CD14-positive monocyte (primary cell): Measurements from ENCODE around the gene SMAD9. TPM values are rescaled to one million over a fixed set of nuclear protein-coding genes. Genes with fewer than 3 reads are reported as not detected.

Source experiments
- DNase-seq, 3 donors: peaks; one replicate each; pipeline ENCODE4 v3.0.0-alpha.2; 2011 to 2022
- H2AFZ ChIP-seq: 2 replicates; pipeline ENCODE4 v1.6.0; 2012; ENCODE audit warnings: mild to moderate bottlenecking, low read depth, low read length, inconsistent platforms; ENCODE audit not compliant: insufficient read depth, poor library complexity, severe bottlenecking
- H3K27ac ChIP-seq, 2 donors: 1 replicate in 1 of 2; 2 replicates in 1 of 2; pipeline ENCODE4 v1.5.1; 2012 to 2013; ENCODE audit warnings: low read length in 2 of 2, control low read depth in 1 of 2, inconsistent platforms in 1 of 2, low read depth in 1 of 2, mild to moderate bottlenecking in 1 of 2
- H3K27me3 ChIP-seq, 2 donors: one replicate each; pipeline versions ENCODE4 v1.6.0 to v1.6.1; 2011 to 2013; ENCODE audit warnings: low read length in 2 of 2; ENCODE audit not compliant: control insufficient read depth in 2 of 2, insufficient read depth in 2 of 2
- H3K36me3 ChIP-seq, 2 donors: replicated peaks in 1 of 2; 1 replicate in 1 of 2; 2 replicates in 1 of 2; pipeline versions ENCODE4 v1.5.1 to v1.6.1; 2012 to 2013; ENCODE audit warnings: low read length in 2 of 2, control low read depth in 1 of 2, inconsistent platforms in 1 of 2, mild to moderate bottlenecking in 1 of 2; ENCODE audit not compliant: insufficient read depth in 2 of 2, control insufficient read depth in 1 of 2
- H3K4me1 ChIP-seq, 2 donors: 1 replicate in 1 of 2; 2 replicates in 1 of 2; pipeline versions ENCODE4 v1.5.1 to v1.6.1; 2012 to 2013; ENCODE audit warnings: low read length in 2 of 2, control low read depth in 1 of 2, inconsistent platforms in 1 of 2, mild to moderate bottlenecking in 1 of 2, moderate library complexity in 1 of 2; ENCODE audit not compliant: insufficient read depth in 2 of 2, control insufficient read depth in 1 of 2
- H3K4me2 ChIP-seq: replicated peaks from 2 replicates; pipeline ENCODE3; 2012; ENCODE audit warnings: low read length, moderate library complexity, mild to moderate bottlenecking; ENCODE audit not compliant: poor library complexity, severe bottlenecking; ENCODE audit errors: extremely low read depth
- H3K4me3 ChIP-seq, 3 experiments: fragments of 200-600 bp in 1 of 3; sonication (generic) in 1 of 3; replicated peaks in 1 of 3; 1 replicate in 2 of 3; 2 replicates in 1 of 3; pipeline ENCODE4 v1.5.1; 2011 to 2013; ENCODE audit warnings: low read length in 3 of 3, mild to moderate bottlenecking in 3 of 3, control low read depth in 2 of 3, low read depth in 2 of 3, inconsistent platforms in 1 of 3, moderate library complexity in 1 of 3
- H3K79me2 ChIP-seq: 2 replicates; pipeline ENCODE4 v1.6.0; 2012; ENCODE audit warnings: mild to moderate bottlenecking, control low read depth, inconsistent platforms, low read length, moderate library complexity; ENCODE audit not compliant: insufficient read depth
- H3K9ac ChIP-seq: 2 replicates; pipeline ENCODE4 v1.6.0; 2017; ENCODE audit warnings: low read length, mild to moderate bottlenecking; ENCODE audit not compliant: insufficient read depth, poor library complexity, severe bottlenecking
- H3K9me3 ChIP-seq, 2 donors: replicated peaks in 1 of 2; 1 replicate in 1 of 2; 2 replicates in 1 of 2; pipeline versions ENCODE4 v1.5.1 to v1.6.1; 2012 to 2013; ENCODE audit warnings: low read length in 2 of 2, control low read depth in 1 of 2; ENCODE audit not compliant: control insufficient read depth in 1 of 2, insufficient read depth in 1 of 2
- H4K20me1 ChIP-seq: 2 replicates; pipeline ENCODE4 v1.6.0; 2012; ENCODE audit warnings: mild to moderate bottlenecking, low read length, control low read depth, moderate library complexity; ENCODE audit not compliant: insufficient read depth
- H3K27ac Mint-ChIP-seq, 7 donors: one replicate each; pipeline ENCODE4 v1.8.0; 2020; ENCODE audit warnings: mild to moderate bottlenecking in 7 of 7, mixed read lengths in 7 of 7, moderate library complexity in 6 of 7, inconsistent platforms in 2 of 7
- H3K27me3 Mint-ChIP-seq, 3 donors: one replicate each; pipeline ENCODE4 v1.8.0; 2021 to 2022; ENCODE audit warnings: low read depth in 3 of 3, mild to moderate bottlenecking in 3 of 3, mixed read lengths in 3 of 3, moderate library complexity in 3 of 3, inconsistent platforms in 1 of 3
- H3K36me3 Mint-ChIP-seq, 2 donors: one replicate each; pipeline ENCODE4 v1.8.0; 2020; ENCODE audit warnings: mixed read lengths in 2 of 2, inconsistent platforms in 1 of 2, mild to moderate bottlenecking in 1 of 2
- H3K4me1 Mint-ChIP-seq: one replicate; pipeline ENCODE4 v1.8.0; 2020; ENCODE audit warnings: mild to moderate bottlenecking, mixed read lengths
- H3K4me3 Mint-ChIP-seq, 2 donors: one replicate each; pipeline ENCODE4 v1.8.0; 2020; ENCODE audit warnings: mild to moderate bottlenecking in 2 of 2, mixed read lengths in 2 of 2, moderate library complexity in 1 of 2
- H3K9me3 Mint-ChIP-seq, 7 donors: one replicate each; pipeline ENCODE4 v1.8.0; 2020 to 2022; ENCODE audit warnings: mixed read lengths in 7 of 7, mild to moderate bottlenecking in 6 of 7, moderate library complexity in 6 of 7, inconsistent platforms in 2 of 7
- CTCF ChIP-seq: fragments of 200-600 bp; IDR thresholded peaks from one replicate; pipeline ENCODE4 v1.8.0; 2022; ENCODE audit warnings: antibody characterized with exemption, mild to moderate bottlenecking
- WGBS: methylation state at CpG from one replicate; pipeline ENCODE4 v1.1.5; 2013; ENCODE audit warnings: missing lambda C conversion rate; ENCODE audit not compliant: insufficient coverage; 5-methylcytosine and 5-hydroxymethylcytosine counted together
- intact Hi-C, 2 donors: fragments of 100-400 bp; cut with micrococcal nuclease; formaldehyde crosslinking; loops; one replicate each; pipeline versions ENCODE4 v1.15.0 to v1.15.1; 2023
- polyA plus RNA-seq, 3 donors: library from polyadenylated mRNA; depleted of rRNA in 1 of 3; unstranded in 2 of 3; stranded (reverse) in 1 of 3; fragments of 300-500 nt in 2 of 3; fragments of >200 nt in 1 of 3; fragmentation: Illumina TruSeq in 2 of 3; gene quantifications; 1 replicate in 2 of 3; 2 replicates in 1 of 3; pipeline ENCODE4 v1.2.3, GENCODE V29; 2012 to 2021

Gene SMAD9
- polyA plus RNA-seq, 3 donors, result not detected

DNA sequence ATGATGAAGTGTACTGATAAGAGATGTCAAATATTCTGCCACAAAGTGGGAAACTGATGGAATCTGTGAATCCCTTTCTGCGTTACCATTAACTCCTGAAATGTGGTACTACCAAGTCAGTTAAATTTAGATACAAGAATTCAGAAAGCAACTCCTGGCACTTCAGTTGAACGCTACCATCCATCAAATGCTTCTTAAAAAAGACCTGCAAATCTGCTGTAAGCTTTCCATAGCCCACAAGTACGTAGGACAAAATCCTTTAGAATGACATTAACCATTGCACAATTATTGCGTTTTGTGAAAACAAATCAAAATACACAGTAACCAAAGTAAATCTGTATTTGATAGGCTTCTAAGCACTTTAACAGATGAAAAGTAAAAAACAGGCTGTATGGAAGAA, 5.4 kb downstream of the SMAD9 start:
- Mint-ChIP-seq H3K27me3 (peaks cover 34 to 44% (median 36%) of the 10 kb centered on the region in 3 donors), H3K4me3 (no peak overlapping the region), H3K4me1 (peaks cover 7% of the 10 kb centered on the region), H3K36me3 (no peaks in the 10 kb centered on the region), H3K9me3 (peaks cover 0 to 5% (median 0%) of the 10 kb centered on the region in 7 donors), H3K27ac (no peak overlapping the region)
- Histone ChIP-seq H3K27ac (no peak overlapping the region), H4K20me1 (no peaks in the 10 kb centered on the region), H3K4me1 (peaks cover 3 to 5% of the 10 kb centered on the region in 2 donors), H3K27me3 (peaks cover 33 to 37% of the 10 kb centered on the region in 2 donors), H3K4me2 (no peak overlapping the region), H3K36me3 (no peaks in the 10 kb centered on the region), H3K9ac (no peak overlapping the region), H3K79me2 (no peaks in the 10 kb centered on the region), H3K4me3 (no peak overlapping the region), H2AFZ (no peak overlapping the region), H3K9me3 (no peaks in the 10 kb centered on the region)
- 80% methylated on average over 1 of the region's 4 CpGs for WGBS
- no peak for TF ChIP-seq CTCF
- DNase-seq, result no peak
- intact Hi-C loops, result no loop called here

DNA sequence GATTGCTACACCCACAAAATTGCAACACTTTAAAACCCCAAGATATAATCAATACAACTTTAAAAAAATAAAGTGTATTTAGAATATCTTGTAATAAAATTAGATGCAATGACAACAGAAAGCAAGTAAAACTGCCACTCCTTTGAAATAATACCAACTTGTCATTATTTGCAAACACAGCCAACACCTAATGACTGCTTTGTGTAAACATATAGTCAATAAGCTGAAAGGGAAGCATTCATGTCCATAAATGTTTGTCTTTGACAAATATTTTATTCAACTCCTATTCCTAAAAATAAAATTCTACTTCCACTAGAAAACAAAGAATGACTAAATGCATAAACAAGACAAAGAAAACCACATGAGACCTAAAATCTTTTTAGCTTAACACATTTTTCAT, 6.6 kb downstream of the SMAD9 start:
- TF ChIP-seq CTCF, result no peak
- peaks cover 1% of the 10 kb centered on the region for H3K4me1 Mint-ChIP-seq
- Histone ChIP-seq H3K4me2 (no peak overlapping the region), H3K27me3 (peaks cover 23 to 28% of the 10 kb centered on the region in 2 donors), H3K4me3 (no peak overlapping the region), H3K27ac (no peak overlapping the region), H3K4me1 (no peaks in the 10 kb centered on the region), H3K9me3 (no peaks in the 10 kb centered on the region), H4K20me1 (no peaks in the 10 kb centered on the region), H3K79me2 (no peaks in the 10 kb centered on the region), H2AFZ (no peak overlapping the region), H3K9ac (no peak overlapping the region), H3K36me3 (no peaks in the 10 kb centered on the region)
- H3K36me3 Mint-ChIP-seq, result no peaks in the 10 kb centered on the region
- no peak overlapping the region for H3K27ac Mint-ChIP-seq
- intact Hi-C loops, result no loop called here
- no peak for DNase-seq
- H3K9me3 Mint-ChIP-seq, result peaks cover 0 to 5% (median 0%) of the 10 kb centered on the region in 7 donors
- H3K4me3 Mint-ChIP-seq, result no peak overlapping the region
- H3K27me3 Mint-ChIP-seq, result peaks cover 23 to 32% (median 24%) of the 10 kb centered on the region in 3 donors
